GM21528 (cell line): ENCODE data around the gene PAM16.

Experiments
- ATAC-seq: cut with Tn5 transposase; IDR thresholded peaks from one replicate; pipeline ENCODE4 v1.9.1; 2021; ENCODE audit warnings: mild to moderate bottlenecking, moderate library complexity; ENCODE audit not compliant: unreplicated experiment, low FRiP score

PAM16 gene

DNA sequence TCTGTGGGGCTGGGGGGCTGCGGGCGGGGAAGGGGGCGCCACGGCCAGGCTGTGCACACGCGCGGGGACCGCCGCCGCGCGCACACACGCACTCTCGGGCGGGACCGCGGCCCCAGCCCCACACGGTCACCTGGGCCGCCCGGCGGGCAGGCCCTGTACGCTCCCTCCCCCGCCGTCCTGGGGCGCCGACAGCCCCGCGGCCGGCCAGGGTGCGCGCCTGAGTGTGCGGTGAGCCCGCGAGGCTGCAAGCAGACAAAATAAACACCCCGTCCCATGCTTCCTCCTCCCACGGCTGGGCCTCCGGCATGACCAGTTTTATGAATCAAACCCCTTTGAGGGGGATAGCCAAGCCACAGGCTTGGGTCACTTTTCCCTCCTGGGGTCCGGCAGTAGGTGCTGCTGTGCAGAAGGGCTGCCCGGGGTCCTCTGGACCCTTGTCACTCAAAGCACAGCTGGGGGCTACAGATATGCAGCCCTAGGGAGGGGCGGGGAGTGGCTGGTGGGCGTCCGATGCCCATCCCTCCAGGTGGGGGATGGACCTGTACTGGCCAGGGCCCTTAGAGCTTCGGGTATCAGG is 21.0 kb upstream of the PAM16 start:
- no peak for ATAC-seq

DNA sequence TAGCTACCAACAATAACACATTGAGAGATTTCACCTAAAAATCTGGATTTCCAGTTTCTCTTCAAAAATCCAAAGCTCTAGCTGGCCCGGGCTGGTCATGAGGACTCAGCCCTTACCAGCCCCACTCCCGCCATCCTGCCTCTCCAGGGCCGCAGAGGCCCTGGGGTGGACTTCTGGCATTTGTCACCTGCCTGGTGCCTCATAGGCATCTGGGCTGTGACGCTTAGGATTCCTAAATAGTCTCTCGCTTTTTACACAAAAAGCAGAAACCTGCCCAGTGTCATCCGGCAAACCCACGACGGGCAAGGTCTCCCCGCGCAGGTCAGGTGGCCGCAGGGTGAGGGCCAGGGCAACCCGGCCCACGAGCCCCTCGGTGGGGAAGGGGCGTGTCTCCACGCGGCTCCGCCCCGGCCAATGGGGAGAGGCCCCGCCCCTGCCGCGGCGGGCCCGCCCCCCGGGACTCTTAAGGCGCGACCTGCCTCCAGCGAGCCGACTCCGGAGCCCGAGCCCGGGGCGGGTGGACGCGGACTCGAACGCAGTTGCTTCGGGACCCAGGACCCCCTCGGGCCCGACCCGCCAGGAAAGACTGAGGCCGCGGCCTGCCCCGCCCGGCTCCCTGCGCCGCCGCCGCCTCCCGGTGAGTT is 20.4 kb upstream of the PAM16 start, which contains the start of gene VASN:
VASN (plus strand) TSS at position 492 of the 644 bp plus-strand sequence. CDS start 9,030 bp downstream, outside the sequence.
- ATAC-seq, result no peak

DNA sequence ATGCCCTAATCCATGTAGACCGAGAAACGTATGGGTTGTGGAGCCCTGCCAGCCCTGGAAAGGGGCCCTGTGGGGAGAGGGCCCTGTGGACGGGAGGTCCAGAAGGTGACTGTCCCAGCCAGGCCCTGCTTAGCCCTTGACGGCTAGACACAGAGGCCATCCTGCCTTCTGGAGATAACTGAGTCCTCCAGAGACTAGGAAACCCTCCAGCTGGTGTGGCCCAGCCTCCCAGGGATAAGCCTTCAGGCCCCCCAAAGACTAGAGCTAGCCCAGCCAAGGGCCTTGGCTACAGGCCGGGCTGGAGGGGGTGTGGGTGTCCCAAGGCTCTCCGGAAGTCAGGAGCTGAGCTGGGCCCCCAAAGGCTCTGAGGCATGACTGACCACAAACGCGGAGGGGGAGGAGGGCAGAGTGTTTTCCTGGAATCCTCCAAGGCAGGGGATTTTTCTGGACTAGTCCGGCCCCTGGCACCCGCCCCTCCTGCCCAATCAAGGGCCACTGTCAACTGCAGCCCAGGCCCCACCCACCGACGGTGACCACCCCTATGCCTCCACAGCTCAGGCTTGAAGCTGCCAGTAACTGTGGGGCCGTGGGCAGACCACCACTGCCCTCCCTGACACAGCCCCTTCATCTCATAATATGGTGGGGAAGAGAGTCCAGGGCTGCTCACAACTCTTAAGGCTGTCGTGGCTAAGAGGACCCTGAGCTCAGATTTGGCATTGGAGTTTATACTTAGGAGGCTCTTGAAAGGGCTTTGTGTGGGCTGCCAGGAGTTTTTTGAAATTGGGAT is 19.6 kb upstream of the PAM16 start:
- no peak for ATAC-seq

DNA sequence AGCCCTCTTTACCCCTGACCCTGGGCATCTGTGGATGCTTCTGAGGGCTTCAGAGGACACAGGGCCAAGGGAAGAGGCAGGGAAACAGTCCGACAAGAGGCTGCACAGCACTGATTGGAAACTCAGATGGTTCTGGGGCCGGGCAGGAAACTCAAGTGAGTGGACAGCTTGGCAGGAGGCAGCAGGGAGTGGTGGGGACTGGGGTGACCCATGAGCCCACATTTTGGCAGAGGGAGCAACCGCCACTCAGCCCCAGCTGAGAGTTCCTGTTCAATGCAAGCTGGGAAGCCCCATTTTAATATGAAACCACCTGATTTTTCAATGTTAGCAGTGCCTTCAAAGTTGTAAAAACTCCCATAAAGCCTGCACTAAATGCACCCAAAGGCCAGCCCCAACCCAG is 19.0 kb upstream of the PAM16 start:
- ATAC-seq, result no peak

DNA sequence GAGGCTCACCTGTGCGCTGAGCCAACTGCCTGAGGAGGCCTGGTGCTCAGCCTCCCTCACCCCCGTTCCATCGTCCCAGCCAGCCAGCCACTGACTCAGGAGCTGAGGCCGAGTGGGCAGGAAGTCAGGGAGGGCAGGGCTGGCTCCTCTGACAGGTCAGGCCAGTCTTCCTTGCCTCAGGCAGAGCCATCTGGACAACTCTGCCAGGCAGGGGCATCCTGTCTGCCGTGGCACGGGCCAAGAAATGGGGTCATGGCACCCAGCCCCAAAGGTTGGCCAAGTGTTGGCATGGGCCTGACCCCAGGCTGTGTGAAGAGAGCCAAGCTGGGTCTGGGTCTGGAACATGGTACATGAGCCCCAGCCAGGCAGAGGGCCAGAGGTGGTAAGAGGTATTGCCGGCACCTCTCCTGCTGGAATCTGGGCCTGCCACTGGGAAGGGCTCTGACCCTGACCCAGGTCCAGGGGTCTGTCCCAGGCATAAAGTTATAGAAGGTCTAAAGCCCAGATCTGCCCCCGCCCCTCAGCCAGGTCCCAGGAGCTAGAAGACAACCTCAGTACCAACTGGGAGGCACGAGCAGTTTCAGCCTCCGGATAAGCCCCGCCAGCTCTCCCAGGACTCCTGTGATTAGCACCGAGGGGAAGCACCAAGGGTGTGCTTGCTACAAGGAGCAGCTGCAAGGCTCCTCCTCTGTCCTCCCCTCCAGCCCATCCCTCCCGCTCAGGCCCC is 18.0 kb upstream of the PAM16 start:
- no peak for ATAC-seq

DNA sequence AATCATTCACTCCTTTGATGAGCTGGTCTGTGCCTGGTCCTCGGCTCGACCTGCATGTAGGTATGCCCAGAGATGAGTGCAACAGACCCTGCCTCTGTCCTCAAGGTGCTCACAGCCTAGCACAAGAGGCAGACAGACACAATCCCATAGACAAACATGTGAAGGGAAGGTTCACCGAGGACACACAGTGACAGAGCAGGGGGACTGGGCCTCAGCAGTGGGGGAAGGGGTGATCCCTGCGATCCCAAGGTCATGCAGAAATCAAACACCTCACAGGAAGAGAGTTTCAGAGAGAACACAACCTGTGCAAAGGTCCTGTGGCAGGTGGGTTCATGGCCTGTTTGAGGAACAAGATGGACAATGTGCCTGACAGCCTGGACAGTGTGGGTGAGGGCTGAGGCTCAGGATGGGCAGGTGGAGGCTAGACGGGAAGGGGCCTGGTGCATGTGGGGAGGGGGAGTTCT is 16.3 kb upstream of the PAM16 start:
- ATAC-seq, result no peak

DNA sequence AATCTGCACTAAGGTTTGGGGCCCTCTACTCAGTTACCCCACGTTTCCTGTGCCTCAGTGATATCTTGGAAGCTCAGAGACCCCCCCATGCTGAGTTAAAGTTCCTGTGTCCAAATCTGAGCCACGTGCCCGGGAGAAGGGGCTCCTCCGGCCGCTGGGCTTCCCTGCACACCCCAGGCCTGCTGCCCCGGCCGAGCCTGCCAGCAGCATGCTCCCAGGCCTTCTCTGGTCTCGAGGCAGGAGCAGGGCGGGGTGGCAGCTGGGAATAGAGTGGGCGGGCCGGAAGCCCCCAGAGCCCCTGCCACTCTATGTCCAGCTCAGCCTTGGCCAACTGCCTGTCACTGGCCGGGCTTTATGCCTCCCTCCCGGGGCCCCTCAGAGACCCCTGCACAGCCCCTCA is 14.9 kb upstream of the PAM16 start:
- no peak for ATAC-seq

DNA sequence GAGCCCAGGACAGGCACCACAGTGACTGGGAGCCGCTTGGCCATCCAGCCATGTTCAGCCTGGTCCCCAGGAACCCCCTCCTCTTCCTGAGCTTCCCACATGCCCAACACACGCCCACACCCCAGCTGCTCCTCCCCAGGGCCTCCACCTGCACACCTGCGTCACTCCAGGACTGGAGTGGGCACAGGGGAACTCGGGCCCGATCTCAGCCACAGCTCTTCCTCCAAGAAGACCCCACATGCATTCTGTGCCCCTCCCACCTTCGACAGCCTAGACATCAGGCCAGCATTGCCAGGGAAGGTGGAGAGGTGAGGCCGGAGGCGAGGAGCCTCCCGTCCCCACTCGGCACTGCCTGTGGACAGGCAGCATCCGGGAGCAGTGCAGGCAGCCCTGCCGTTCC is 14.5 kb upstream of the PAM16 start:
- ATAC-seq, result no peak

DNA sequence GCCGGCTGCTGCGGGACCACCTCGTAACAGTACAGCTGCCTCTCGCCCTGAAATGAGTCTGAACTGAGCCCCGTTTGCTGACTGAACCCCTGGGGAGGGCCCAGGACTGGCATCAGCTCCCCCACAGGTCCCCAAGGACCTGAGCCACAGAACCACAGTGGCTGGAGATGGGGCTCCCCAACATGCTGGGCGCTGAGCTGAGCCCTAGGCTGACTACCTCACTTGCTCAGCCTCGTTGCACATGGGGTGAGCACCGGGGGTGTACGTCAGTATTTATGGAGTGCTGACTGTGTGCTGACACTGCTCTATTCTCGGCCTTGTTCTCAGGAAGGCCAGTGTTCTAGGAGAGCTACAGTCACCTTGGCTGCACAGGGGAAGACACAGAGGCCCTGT is 13.9 kb upstream of the PAM16 start:
- ATAC-seq, result no peak

DNA sequence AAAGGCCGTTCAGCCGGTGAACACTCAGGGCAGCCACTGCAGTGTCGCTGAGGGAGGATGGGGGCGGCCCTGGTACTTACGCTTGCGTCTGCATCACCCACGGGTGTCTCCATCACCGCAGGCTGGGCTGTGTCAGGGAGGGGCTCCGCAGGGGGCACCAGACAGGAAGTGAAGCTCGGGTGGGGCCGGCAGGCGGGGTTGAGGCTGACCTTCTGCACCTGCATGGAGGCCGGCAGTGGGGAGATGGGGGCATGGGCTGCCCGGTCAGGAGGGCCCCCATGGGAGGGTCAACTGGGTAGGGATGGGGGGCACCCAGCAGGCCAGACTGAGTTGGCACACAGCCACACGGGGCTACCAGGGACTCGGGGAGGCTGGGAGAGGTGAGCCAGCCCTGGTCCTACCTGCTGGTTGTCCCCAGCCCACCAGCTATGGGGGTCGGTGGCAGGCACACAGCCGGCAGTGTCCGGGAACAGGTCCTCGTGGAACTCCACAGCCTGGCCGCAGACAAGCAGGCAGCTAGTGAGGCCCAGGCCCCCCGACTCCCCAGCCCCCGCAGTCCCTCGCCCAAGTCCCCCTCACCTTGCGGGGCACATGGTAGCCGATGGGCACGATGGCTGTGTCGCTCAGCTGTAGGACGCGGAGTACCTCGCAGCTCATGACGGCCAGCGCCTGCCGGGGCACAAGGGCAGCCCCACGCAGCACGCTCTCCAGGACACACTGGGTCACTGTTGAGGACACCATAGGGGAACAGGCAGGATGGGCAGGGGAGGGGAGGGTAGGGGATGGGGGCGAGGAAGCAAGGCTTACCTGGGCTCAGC is 13.3 kb upstream of the PAM16 start:
- no peak for ATAC-seq

DNA sequence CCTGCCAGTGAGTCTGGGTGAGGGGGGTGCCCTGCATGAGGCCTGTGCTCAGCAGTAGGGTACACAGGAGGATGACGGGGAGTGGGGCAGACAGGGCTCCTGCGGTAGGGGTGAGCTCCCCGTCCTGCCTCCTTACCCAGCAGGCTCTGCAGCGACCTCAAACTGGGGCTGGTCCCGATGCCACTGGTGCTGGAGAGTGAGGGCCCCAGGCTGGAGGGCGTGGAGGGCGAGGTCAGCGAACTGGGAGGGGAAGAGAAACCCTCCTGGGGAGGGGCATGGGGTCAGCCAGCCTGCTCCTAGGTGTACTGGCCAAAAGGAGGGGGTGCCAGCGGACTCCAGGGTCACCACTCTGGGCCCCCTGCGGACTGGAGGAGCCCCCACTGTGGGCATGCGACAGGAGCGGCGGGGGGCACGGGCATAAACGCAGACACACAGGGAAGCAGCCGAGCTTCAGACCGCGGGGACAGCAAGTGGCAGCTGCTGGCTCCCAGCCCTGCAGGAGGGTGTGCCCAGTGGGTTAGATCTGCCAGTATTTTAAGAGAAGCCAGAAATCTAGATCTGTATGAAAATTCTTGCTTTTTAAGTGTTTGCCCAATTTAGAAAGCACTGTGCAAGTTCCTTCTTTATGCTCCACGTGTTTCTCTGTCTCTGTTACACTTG is 11.5 kb upstream of the PAM16 start:
- no peak for ATAC-seq

DNA sequence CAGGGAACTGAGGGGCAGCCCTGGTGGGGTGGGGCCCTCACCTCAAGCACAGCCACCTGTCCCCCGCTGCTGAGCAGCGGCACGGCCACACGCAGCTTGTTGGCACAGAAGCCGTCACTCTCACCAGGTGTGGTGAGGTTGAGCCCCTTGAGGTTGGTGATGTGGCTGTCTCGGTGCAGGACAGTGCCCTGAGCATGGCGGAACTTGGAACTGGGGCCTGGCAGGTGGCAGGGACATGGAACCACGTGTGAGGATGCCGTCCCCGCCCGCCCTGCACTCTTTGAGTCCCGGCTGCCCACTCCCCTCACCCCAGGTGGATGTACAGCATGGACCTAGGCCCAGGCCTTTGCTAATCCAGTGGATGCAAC is 10.8 kb upstream of the PAM16 start:
- no peak for ATAC-seq

DNA sequence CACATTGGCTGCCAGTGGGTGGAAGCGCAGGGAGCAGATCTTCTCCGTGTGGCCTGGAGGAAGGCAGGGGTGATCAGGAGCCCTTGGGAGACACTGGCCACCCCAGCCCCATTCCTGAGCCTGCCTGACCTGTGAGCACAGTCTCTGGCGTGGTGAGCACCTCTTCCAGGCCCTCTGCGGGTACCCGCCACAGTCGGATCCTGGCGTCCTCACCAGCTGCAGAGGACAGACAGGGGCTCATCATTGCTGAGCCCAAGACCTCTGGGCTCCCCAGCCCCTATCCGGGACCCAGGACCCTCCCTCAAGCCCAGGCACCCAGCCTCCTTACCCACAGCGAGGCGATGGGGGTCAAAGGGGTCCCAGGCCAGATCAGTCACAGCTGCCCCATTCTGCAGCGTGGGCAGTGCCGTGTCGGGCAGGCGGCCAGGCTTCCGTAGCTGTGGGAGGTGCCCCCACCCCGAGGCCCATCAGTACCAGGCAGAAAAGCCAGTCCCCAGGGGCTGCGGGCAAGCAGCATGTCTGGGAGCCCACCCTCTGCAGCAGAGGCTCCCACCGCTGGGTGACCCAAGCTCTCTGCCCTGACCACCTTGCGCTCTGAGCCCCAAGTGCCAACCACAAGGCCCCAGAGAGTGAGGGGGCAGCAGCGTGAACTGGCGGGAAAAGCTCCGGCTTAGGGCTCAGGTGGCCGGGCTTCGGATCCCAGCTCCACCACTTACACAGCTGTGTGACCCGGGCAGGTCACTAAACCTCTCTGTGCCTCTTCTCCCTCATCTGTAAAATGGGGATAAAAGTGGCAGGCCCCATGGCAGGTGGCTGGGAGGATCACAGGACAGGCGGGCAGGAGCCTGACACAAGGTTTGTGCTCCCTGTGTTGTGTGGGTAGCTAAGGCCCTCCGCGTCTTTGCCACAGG is 10.2 kb upstream of the PAM16 start:
- ATAC-seq, result no peak

DNA sequence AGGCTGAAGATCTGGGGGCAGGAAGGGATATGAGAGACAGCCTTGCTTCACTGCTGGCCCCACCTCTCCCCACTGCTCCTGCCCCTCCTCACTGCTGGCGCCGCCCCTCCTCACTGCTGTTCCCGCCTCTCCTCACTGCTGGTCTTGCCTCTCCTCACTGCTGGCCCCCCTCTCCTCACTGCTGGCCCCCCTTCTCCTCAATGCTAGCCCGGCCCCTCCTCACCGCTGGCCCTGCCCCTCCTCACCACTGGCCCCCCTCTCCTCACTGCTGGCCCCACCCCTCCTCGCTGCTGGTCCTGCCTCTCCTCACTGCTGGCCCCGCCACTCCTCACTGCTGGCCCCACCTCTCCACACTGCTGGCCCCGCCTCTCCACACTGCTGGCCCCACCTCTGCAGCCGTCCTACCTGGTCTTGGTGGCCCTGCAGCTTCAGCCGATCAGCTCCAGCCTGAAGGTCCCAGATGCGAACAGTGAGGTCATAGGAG is 9.5 kb upstream of the PAM16 start:
- ATAC-seq, result no peak

DNA sequence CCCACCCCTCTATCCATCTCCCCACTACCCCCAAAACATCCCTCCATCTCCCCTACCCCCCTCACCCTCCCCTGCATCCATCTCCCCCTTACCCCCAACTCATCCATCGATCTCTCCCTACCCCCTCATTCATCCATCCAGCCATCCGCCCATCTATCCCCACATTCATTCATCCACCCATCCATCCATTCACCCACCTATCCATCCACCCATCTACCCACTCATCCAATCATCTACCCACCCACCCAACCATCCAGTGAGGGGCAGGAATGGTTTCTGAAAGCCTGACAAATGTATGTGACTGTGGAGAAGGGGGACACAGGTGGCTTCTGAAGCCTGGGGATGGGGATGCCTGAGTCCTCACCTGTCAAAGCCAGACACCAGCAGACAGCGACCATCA is 8.8 kb upstream of the PAM16 start:
- no peak for ATAC-seq

DNA sequence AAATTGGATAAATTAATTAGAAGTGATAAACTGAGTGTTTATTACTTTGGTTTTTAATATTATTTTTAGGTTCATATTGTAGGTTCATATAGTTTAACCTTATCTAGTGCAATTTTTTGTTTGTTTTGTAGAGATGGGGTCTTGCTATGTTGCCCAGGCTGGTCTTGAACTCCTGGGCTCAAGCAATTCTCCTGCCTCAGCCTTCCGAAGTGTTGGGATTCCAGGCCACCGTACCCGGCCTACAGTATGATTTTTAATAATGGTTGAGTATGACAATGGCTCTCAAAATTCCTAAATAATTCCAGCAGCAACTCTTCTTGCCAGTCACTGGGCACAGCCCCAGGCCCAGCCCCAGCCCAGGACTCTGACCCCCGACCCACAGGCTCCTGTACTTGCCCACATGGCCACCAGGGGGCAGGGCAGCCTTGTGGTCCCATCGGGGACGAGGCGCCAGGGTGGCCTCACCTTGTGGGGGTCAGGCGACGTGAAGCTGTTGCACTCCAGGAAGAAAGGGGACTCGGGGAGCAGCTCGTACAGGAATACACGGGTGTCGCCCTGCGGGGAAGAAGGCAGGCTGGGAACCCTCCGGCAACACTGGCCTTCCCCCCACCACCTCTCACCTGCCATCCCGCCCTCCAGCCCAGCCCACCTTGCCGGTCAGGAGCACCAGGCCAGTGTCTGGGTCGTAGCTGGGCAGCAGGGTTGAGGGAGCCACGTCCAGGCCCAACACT is 7.9 kb upstream of the PAM16 start:
- ATAC-seq, result no peak

DNA sequence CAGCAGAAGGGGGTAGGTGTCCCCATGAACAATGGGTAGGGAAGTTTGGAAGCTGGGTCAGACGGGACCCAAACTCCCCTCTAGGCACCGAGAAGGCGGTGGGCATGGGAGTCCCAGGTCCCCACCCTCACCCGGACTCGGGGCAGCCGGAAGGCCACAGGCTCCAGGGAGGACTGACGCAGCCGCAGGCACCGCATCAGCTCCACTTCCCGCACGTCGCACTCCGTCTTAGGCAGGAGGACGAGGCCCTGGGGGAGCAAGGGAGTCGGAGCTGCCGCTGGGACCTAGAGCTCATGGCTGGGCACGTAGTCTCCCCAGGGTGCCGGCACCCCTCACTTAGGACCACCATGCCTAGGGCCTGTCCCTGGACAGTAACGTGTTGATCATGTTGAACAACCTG is 7.1 kb upstream of the PAM16 start:
- ATAC-seq, result no peak

DNA sequence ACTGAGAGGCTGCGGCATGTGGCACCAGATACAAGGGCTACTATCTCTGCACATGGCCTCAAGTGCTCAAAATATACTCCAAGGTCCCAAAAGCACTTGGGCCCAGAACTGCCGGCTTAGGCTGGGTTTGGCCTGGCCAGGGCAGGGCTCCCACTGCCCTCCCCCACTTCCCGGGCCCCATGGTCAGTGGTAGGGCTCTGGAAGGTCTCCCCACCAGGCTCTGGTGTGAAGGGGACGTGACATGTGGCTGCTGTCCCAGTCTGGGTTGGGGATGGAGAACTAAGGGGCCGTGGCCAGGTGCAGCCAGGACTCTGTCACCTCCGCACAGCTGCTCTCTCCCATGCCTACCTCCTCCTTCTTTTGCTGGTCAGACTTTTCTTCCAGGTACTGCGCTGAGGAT is 5.7 kb upstream of the PAM16 start:
- ATAC-seq, result no peak
